Spleen (tissue), 3 donors: ENCODE measurements around the gene SOHLH2.

Source experiments
- POLR2A ChIP-seq, 3 donors: fragments of 450-650 bp; IDR thresholded peaks; one replicate each; pipeline ENCODE4 v1.5.1; 2017; ENCODE audit warnings: antibody characterized with exemption in 3 of 3, mild to moderate bottlenecking in 1 of 3
- POLR2AphosphoS5 ChIP-seq, 3 donors: sonication (generic); formaldehyde crosslinking; IDR thresholded peaks; one replicate each; pipeline ENCODE4 v1.5.1; 2017; ENCODE audit warnings: antibody characterized with exemption in 3 of 3

DNA sequence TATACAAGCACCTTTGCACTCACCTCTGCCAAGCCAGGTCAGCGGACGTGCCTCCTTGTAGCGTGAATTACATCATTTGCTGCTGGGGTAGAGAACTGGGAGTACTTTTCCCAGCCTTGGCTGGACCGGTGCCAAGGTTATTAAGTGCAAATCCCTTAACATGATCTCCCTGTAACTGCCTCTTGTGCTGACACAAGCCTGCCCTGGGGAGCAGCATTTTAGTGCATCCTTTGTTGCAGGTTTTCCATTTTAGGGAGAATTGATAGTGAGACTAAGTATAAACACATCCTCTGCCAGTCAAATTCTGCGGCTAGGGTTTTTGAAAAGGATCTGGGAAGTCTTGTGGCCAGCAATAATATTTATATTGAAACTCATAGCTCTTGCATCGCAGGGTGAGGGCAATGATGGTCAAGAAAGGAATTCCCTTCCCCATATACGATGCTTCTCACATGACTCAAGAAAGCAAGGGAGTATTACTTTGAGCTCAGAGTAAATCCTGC lies 50.5 kb downstream of the SOHLH2 start:
- TF ChIP-seq POLR2AphosphoS5 (IDR thresholded peaks at IDR 0.05) (peak in 1 of 3 donors; percentile 49), POLR2A (IDR thresholded peaks at IDR 0.05) (no peak)
